ENCODE measurements around the gene HMCN1. TPM values are rescaled to one million over a fixed set of nuclear protein-coding genes. Genes with fewer than 3 reads are reported as not detected.

Gene HMCN1
- total and polyA plus RNA-seq, 2 experiments from 2014 or later, result 1.6 to 8.7 TPM

- Mint-ChIP-seq H3K36me3 (ENCODE audit: low read depth) (peaks cover 3% of the 10 kb centered on the region; the same call in 1 of the 3 replicates), H3K4me1 (no peaks in the 10 kb centered on the region), H3K27ac (no peak overlapping the region), H3K9me3 (no peaks in the 10 kb centered on the region), H3K27me3 (ENCODE audit: insufficient read depth, low read depth, poor library complexity) (no peaks in the 10 kb centered on the region), H3K4me3 (no peak overlapping the region)
- H4K20me1 ChIP-seq (replicated peaks; ENCODE audit: insufficient read depth), result no peaks in the 10 kb centered on the region
- H3K36me3 ChIP-seq (ENCODE audit: insufficient read depth), result no peaks in the 10 kb centered on the region
- H3K4me1 ChIP-seq (ENCODE audit: insufficient read depth), result no peaks in the 10 kb centered on the region
- no peak overlapping the region for H3K27ac ChIP-seq (ENCODE audit: low read depth)
- H2AFZ ChIP-seq, result no peak overlapping the region
- no peak for DNase-seq (ENCODE audit: low spot score)
- no peak overlapping the region for H3K4me2 ChIP-seq
- no peaks in the 10 kb centered on the region for H3F3A ChIP-seq (replicated peaks; ENCODE audit: low read depth)
- no peaks in the 10 kb centered on the region for H3K79me2 ChIP-seq (replicated peaks; ENCODE audit: insufficient read depth)
- ATAC-seq, result no peak
- no peaks in the 10 kb centered on the region for H3K27me3 ChIP-seq (ENCODE audit: insufficient read depth)
- no peak overlapping the region for H3K4me3 ChIP-seq
- no peak for TF ChIP-seq ZNF114 (CRISPR knock-in tag; IDR thresholded peaks at IDR 0.05)
- no peak for TF ChIP-seq ZNF331 (CRISPR knock-in tag; IDR thresholded peaks at IDR 0.05; ENCODE audit: low read depth)
- no peak for TF ChIP-seq EZH2 (IDR thresholded peaks at IDR 0.05; ENCODE audit: low read depth, unreplicated experiment)
- no peak for TF ChIP-seq EZH2phosphoT487 (IDR thresholded peaks at IDR 0.05; ENCODE audit: unreplicated experiment)
- TF ChIP-seq CTCF (conservative IDR thresholded peaks at IDR 0.05; ENCODE audit: low read depth in 2 of 2), result no peak
- TF ChIP-seq, protein P1, sequence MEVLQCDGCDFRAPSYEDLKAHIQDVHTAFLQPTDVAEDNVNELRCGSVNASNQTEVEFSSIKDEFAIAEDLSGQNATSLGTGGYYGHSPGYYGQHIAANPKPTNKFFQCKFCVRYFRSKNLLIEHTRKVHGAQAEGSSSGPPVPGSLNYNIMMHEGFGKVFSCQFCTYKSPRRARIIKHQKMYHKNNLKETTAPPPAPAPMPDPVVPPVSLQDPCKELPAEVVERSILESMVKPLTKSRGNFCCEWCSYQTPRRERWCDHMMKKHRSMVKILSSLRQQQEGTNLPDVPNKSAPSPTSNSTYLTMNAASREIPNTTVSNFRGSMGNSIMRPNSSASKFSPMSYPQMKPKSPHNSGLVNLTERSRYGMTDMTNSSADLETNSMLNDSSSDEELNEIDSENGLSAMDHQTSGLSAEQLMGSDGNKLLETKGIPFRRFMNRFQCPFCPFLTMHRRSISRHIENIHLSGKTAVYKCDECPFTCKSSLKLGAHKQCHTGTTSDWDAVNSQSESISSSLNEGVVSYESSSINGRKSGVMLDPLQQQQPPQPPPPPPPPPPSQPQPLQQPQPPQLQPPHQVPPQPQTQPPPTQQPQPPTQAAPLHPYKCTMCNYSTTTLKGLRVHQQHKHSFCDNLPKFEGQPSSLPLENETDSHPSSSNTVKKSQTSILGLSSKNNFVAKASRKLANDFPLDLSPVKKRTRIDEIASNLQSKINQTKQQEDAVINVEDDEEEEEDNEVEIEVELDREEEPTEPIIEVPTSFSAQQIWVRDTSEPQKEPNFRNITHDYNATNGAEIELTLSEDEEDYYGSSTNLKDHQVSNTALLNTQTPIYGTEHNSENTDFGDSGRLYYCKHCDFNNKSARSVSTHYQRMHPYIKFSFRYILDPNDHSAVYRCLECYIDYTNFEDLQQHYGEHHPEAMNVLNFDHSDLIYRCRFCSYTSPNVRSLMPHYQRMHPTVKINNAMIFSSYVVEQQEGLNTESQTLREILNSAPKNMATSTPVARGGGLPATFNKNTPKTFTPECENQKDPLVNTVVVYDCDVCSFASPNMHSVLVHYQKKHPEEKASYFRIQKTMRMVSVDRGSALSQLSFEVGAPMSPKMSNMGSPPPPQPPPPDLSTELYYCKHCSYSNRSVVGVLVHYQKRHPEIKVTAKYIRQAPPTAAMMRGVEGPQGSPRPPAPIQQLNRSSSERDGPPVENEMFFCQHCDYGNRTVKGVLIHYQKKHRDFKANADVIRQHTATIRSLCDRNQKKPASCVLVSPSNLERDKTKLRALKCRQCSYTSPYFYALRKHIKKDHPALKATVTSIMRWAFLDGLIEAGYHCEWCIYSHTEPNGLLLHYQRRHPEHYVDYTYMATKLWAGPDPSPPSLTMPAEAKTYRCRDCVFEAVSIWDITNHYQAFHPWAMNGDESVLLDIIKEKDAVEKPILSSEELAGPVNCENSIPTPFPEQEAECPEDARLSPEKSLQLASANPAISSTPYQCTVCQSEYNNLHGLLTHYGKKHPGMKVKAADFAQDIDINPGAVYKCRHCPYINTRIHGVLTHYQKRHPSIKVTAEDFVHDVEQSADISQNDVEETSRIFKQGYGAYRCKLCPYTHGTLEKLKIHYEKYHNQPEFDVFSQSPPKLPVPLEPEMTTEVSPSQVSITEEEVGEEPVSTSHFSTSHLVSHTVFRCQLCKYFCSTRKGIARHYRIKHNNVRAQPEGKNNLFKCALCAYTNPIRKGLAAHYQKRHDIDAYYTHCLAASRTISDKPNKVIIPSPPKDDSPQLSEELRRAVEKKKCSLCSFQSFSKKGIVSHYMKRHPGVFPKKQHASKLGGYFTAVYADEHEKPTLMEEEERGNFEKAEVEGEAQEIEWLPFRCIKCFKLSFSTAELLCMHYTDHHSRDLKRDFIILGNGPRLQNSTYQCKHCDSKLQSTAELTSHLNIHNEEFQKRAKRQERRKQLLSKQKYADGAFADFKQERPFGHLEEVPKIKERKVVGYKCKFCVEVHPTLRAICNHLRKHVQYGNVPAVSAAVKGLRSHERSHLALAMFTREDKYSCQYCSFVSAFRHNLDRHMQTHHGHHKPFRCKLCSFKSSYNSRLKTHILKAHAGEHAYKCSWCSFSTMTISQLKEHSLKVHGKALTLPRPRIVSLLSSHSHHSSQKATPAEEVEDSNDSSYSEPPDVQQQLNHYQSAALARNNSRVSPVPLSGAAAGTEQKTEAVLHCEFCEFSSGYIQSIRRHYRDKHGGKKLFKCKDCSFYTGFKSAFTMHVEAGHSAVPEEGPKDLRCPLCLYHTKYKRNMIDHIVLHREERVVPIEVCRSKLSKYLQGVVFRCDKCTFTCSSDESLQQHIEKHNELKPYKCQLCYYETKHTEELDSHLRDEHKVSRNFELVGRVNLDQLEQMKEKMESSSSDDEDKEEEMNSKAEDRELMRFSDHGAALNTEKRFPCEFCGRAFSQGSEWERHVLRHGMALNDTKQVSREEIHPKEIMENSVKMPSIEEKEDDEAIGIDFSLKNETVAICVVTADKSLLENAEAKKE (CRISPR knock-in tag; IDR thresholded peaks at IDR 0.05), result no peak
- no peak for TF ChIP-seq POLR2AphosphoS5 (IDR thresholded peaks at IDR 0.05; ENCODE audit: low read depth)
- TF ChIP-seq, protein P2, sequence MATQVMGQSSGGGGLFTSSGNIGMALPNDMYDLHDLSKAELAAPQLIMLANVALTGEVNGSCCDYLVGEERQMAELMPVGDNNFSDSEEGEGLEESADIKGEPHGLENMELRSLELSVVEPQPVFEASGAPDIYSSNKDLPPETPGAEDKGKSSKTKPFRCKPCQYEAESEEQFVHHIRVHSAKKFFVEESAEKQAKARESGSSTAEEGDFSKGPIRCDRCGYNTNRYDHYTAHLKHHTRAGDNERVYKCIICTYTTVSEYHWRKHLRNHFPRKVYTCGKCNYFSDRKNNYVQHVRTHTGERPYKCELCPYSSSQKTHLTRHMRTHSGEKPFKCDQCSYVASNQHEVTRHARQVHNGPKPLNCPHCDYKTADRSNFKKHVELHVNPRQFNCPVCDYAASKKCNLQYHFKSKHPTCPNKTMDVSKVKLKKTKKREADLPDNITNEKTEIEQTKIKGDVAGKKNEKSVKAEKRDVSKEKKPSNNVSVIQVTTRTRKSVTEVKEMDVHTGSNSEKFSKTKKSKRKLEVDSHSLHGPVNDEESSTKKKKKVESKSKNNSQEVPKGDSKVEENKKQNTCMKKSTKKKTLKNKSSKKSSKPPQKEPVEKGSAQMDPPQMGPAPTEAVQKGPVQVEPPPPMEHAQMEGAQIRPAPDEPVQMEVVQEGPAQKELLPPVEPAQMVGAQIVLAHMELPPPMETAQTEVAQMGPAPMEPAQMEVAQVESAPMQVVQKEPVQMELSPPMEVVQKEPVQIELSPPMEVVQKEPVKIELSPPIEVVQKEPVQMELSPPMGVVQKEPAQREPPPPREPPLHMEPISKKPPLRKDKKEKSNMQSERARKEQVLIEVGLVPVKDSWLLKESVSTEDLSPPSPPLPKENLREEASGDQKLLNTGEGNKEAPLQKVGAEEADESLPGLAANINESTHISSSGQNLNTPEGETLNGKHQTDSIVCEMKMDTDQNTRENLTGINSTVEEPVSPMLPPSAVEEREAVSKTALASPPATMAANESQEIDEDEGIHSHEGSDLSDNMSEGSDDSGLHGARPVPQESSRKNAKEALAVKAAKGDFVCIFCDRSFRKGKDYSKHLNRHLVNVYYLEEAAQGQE (IDR thresholded peaks at IDR 0.05; ENCODE audit: unreplicated experiment), result no peak
- no peak for TF ChIP-seq NANOG (IDR thresholded peaks at IDR 0.05; ENCODE audit: borderline replicate concordance)
- TF ChIP-seq STAT1 (IDR thresholded peaks at IDR 0.05; ENCODE audit: unreplicated experiment), result no peak
- no peak for TF ChIP-seq CREB1 (CRISPR knock-in tag; IDR thresholded peaks at IDR 0.05; ENCODE audit: low read depth)
- no peak for TF ChIP-seq JUNB (IDR thresholded peaks at IDR 0.05; ENCODE audit: unreplicated experiment)
- TF ChIP-seq, protein P3, sequence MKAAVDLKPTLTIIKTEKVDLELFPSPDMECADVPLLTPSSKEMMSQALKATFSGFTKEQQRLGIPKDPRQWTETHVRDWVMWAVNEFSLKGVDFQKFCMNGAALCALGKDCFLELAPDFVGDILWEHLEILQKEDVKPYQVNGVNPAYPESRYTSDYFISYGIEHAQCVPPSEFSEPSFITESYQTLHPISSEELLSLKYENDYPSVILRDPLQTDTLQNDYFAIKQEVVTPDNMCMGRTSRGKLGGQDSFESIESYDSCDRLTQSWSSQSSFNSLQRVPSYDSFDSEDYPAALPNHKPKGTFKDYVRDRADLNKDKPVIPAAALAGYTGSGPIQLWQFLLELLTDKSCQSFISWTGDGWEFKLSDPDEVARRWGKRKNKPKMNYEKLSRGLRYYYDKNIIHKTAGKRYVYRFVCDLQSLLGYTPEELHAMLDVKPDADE (IDR thresholded peaks at IDR 0.05), result no peak
- no peaks in the 10 kb centered on the region for H3K9me2 ChIP-seq (ENCODE audit: insufficient read depth)
These were observed 420.5 kb downstream of the HMCN1 start for GRCh38 chr1:186154651-186155050.
